ENCODE measurements around the gene SPTBN4. TPM values are rescaled to one million over a fixed set of nuclear protein-coding genes. Genes with fewer than 3 reads are reported as not detected.
"Not testable (repeated sequence)": the region's sequence is repeated elsewhere in the genome, so short reads cannot be mapped to it uniquely, and the experiment has no call there.

Gene SPTBN4
- total RNA-seq, 1 experiment from 2014 or later = 6.3 TPM

GRCh38 chr19:40546153-40546841 is 79.5 kb downstream of the SPTBN4 start:
- DNase-seq (ENCODE audit: low read depth); in situ Hi-C loops (cut with HindIII; ENCODE audit: low pct_unique_long_range_greater_than_20kb, low sequenced_read_pairs): not testable (repeated sequence)

- DNase-seq (ENCODE audit: low read depth); in situ Hi-C loops (cut with HindIII; ENCODE audit: low pct_unique_long_range_greater_than_20kb, low sequenced_read_pairs): not testable (repeated sequence)
These were observed 80.4 kb downstream of the SPTBN4 start for GRCh38 chr19:40547190-40547589.

- DNase-seq (ENCODE audit: low read depth) = no peak
- in situ Hi-C loops (cut with HindIII; ENCODE audit: low pct_unique_long_range_greater_than_20kb, low sequenced_read_pairs) = no loop called here
These were observed 81.0 kb downstream of the SPTBN4 start for GRCh38 chr19:40547836-40548235.

GRCh38 chr19:40549007-40549708 is 82.4 kb downstream of the SPTBN4 start:
- in situ Hi-C loops (cut with HindIII; ENCODE audit: low pct_unique_long_range_greater_than_20kb, low sequenced_read_pairs) = no loop called here
- DNase-seq (ENCODE audit: low read depth) = peak; percentile 67

- in situ Hi-C loops (cut with HindIII; ENCODE audit: low pct_unique_long_range_greater_than_20kb, low sequenced_read_pairs) = no loop called here
These were observed 84.2 kb downstream of the SPTBN4 start for GRCh38 chr19:40550951-40551350.

GRCh38 chr19:40552848-40553247 is 86.0 kb downstream of the SPTBN4 start:
- in situ Hi-C loops (cut with HindIII; ENCODE audit: low pct_unique_long_range_greater_than_20kb, low sequenced_read_pairs) = no loop called here
- DNase-seq (ENCODE audit: low read depth) = no peak

More at GRCh38 chr19:40550951-40551350, 84.2 kb downstream of the SPTBN4 start:
- no peak for DNase-seq (ENCODE audit: low read depth)

GRCh38 chr19:40553885-40554857 is 87.4 kb downstream of the SPTBN4 start:
- no peak for DNase-seq (ENCODE audit: low read depth)
- in situ Hi-C loops (cut with HindIII; ENCODE audit: low pct_unique_long_range_greater_than_20kb, low sequenced_read_pairs) = no loop called here

GRCh38 chr19:40555978-40556689 is 89.3 kb downstream of the SPTBN4 start:
- DNase-seq (ENCODE audit: low read depth) = no peak
- in situ Hi-C loops (cut with HindIII; ENCODE audit: low pct_unique_long_range_greater_than_20kb, low sequenced_read_pairs) = no loop called here

- no peak for DNase-seq (ENCODE audit: low read depth)
- in situ Hi-C loops (cut with HindIII; ENCODE audit: low pct_unique_long_range_greater_than_20kb, low sequenced_read_pairs) = no loop called here
These were observed 90.2 kb downstream of the SPTBN4 start for GRCh38 chr19:40556953-40557530.

- DNase-seq (ENCODE audit: low read depth) = no peak
- in situ Hi-C loops (cut with HindIII; ENCODE audit: low pct_unique_long_range_greater_than_20kb, low sequenced_read_pairs) = no loop called here
These were observed 92.6 kb downstream of the SPTBN4 start for GRCh38 chr19:40559394-40559793.

- no peak for DNase-seq (ENCODE audit: low read depth)
- in situ Hi-C loops (cut with HindIII; ENCODE audit: low pct_unique_long_range_greater_than_20kb, low sequenced_read_pairs) = no loop called here
These were observed 93.3 kb downstream of the SPTBN4 start for GRCh38 chr19:40560092-40560507.

GRCh38 chr19:40561947-40562346 is 95.1 kb downstream of the SPTBN4 start:
- no peak for DNase-seq (ENCODE audit: low read depth)
- in situ Hi-C loops (cut with HindIII; ENCODE audit: low pct_unique_long_range_greater_than_20kb, low sequenced_read_pairs) = no loop called here

- DNase-seq (ENCODE audit: low read depth); in situ Hi-C loops (cut with HindIII; ENCODE audit: low pct_unique_long_range_greater_than_20kb, low sequenced_read_pairs): not testable (repeated sequence)
These were observed 97.7 kb downstream of the SPTBN4 start for GRCh38 chr19:40564535-40564934.

- in situ Hi-C loops (cut with HindIII; ENCODE audit: low pct_unique_long_range_greater_than_20kb, low sequenced_read_pairs) = no loop called here
- no peak for DNase-seq (ENCODE audit: low read depth)
These were observed 98.6 kb downstream of the SPTBN4 start for GRCh38 chr19:40565355-40565754.

GRCh38 chr19:40565910-40566495 is 99.2 kb downstream of the SPTBN4 start:
- in situ Hi-C loops (cut with HindIII; ENCODE audit: low pct_unique_long_range_greater_than_20kb, low sequenced_read_pairs) = no loop called here
- no peak for DNase-seq (ENCODE audit: low read depth)

- no peak for DNase-seq (ENCODE audit: low read depth)
- in situ Hi-C loops (cut with HindIII; ENCODE audit: low pct_unique_long_range_greater_than_20kb, low sequenced_read_pairs) = no loop called here
These were observed 100.4 kb downstream of the SPTBN4 start for GRCh38 chr19:40567040-40567749.

Data from Caki2 (cell line).